ENCODE measurements around the gene TMEM80.
"Not testable (repeated sequence)": the region's sequence is repeated elsewhere in the genome, so short reads cannot be mapped to it uniquely, and the experiment has no call there.

The TMEM80 gene

DNA sequence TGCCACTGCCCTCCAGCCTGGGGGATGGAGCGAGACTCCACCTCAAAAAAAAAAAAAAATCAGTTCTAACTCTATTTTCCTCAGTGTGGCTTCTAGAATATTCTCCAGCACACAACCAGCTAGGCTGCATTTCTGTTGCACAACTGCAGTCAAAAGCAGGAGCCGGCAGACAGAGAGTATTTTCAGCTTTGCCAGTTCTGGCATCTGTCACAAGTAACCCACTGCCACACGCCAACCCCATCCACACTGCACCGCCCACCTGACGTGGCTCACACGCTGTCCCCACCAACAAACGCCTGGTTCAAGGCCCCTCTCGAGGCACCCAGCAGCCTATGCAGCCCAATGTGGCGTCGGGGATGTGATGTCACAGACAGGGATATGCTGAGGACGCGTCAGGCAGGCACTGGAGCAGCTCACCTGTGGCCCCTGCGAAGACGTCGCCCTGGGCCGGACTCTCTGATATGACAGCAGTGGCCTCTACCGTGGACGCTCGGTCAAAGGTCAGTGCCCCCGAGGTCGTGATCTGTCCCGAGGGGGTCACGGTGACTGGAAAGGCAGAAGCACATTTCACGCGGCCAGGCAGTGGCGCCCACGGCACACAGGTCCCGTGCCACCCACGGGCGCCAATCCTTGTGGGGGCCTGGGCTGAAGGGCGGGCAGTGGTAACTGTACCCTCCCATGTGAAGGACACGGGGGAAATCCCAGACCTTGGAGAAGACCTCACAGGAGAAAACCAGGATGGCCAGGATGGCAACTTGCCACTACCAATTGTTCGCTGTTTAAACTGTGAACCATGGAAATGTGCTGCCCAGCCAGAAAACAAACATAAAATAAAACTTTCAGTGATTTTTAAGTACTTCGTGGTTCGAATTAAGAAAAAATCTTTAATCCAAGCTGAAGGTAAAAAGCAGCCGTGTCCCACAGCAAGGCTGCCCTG lies 16.1 kb upstream of the TMEM80 start:
- DNase-seq (ENCODE audit: low read depth): no peak

DNA sequence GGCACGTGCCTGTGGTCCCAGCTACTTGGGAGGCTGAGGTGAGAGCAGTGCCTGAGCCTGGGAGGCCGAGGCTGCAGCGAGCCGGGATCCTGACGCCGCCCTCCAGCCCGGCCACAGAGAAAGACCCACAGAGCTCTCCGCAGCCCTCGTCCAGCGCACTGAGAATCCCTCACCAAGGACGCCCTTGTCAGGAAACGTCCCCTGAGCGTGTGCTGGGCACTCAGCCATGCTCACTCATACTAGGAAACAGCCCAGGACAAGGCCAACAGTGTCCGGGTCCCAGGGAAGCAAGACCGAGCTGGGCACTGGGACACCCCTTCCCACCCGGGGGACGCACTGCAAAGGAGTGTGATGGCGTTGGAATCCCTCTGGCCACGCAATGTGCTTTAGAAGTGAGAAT lies 15.1 kb upstream of the TMEM80 start:
- DNase-seq (ENCODE audit: low read depth): no peak

DNA sequence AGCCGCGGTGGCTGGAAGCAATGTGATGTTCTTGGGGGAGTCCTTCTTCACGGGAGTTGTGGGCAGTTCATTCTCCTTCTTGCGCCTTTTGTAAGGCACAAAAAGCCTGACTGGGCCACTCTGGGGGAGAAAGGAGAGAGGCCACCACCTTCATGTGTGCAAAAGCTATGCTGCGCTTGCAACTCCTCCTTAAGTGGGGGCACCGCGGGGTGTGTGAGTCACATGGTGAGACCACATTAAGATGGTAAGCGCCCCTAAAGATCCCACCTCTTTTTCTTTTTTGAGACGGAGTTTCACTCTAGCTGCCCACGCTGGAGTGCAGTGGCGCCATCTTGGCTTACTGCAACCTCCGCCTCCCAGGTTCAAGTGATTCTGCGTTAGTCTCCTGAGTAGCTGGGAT lies 14.6 kb upstream of the TMEM80 start:
- DNase-seq (ENCODE audit: low read depth): no peak

GRCh38 chr11:686451-687243 lies 9.0 kb upstream of the TMEM80 start:
- DNase-seq (ENCODE audit: low read depth): no peak

GRCh38 chr11:687751-688150 lies 7.9 kb upstream of the TMEM80 start:
- DNase-seq (ENCODE audit: low read depth): no peak

GRCh38 chr11:688681-689080 lies 6.9 kb upstream of the TMEM80 start:
- no peak for DNase-seq (ENCODE audit: low read depth)

- DNase-seq (ENCODE audit: low read depth): no peak
Measured at GRCh38 chr11:689625-690024, 6.0 kb upstream of the TMEM80 start.

DNA sequence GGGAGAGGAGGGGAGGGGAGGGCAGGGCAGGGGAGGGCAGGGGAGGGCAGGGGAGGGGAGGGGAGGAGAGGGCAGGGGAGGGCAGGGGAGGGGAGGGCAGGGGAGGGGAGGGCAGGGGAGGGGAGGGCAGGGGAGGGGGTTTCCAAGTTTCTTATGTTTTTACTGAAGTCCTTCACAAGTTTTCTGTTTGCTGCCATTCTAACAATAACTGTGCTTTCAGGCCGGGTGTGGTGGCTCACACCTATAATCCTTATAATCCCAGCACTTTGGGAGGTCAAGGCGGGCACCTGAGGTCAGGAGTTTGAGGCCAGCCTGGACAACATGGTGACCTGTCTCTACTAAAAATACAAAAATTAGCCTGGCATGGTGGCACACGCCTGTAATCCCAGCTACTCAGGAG lies 5.4 kb upstream of the TMEM80 start:
- DNase-seq (ENCODE audit: low read depth): not testable (repeated sequence)

- no peak for DNase-seq (ENCODE audit: low read depth)
Measured at GRCh38 chr11:690738-691633, 4.6 kb upstream of the TMEM80 start.

DNA sequence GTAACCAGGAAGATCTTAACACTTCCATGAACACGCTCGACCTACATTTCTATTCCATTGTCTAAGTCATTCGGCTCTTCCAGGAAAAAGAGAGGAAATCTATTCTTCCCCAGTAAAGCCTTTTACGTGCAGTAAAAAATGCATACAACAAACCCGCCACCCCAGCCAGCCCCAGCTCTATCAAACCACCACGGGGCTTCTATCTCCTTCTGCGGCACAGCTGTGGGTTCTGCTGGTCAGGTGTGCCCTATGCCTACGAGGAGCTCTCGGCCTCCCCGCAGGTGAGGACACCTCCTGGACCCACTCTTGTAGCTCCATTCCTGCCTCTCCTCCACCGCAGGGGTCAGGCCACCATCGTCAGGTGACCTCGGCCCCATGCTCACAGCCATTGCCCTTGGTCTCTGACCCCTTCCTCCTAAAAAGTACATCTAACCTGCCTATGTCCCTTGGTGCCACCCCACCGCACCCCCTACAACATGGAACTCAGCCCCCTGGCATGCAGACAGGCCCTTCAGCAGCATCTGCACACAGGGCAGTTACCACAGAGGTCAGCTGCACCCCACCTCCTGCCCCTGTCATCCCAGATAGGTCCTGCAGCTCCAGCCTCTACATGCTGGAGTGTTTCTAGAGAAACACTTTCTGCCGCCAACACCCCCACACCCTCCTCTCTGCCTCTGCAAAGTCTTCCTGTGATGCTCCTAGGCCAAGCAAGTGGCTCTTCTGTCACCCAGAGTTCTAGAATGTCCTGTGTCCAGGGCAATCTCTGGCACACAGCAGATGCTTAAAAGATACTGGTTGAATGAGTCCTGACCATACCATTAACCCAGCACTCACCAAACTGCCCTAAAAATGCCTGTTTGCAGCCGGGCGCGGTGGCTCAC lies 3.7 kb upstream of the TMEM80 start:
- DNase-seq (ENCODE audit: low read depth): no peak

DNA sequence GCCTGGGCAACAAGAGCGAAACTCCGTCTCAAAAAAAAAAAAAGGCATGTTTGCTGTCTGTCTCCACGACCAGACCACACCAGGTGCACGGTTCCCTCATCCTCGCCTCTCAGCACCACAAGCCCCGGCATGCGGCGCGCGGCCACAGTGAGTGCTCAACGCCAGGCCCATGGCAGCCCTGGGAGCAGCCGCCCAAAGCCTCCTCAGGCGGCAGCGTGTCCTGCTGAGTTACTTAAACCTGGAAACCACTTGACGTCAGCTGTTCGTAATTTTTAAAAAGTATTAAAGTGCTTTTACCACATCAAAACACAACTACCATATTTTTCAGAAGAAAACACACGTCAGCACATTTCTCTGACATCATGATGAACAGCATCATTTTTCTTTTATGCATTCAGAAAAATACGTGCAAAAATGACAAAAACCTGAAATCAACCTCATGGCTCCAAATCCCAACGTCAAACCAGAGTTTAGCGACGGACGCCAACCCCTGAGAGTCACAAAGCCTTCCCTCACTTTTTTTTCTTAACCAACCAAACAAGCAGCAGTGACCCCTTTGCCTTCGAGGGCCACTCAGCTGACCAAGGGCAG lies 2.7 kb upstream of the TMEM80 start:
- no peak for DNase-seq (ENCODE audit: low read depth)

- no peak for DNase-seq (ENCODE audit: low read depth)
Measured at GRCh38 chr11:693415-693831, 2.2 kb upstream of the TMEM80 start.

DNA sequence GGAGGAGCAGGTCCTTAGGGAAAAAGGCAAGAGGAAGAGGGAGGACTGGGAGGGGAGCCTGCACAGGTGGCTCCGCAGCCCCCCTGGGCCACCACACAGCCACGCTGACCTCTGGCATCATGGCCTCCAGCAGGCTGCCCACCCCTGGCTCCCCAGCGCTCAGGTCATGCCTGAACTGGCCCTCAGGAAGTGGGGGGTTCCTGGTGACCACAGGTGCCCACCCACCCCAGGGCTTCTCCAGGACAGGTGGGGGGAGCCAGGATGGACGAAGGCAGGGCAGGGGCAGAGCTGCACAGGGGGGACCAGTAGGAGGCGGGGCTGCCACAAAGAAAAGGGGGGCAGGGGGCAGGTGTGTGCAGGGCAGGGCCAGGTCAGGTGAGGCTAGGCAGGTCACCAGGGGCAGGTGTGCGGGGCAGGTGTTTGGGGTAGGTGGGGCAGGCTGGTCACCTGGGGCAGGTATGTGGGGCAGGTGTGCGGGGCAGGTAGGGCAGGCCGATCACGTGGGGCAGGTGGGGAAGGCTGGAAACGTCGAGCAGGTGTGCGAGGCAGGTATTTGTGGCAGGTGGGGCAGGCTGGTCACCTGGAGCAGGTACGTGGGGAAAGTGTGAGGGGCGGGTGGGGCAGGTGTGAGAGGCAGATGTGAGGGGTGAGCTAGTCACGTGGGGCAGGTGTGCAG lies 1.6 kb upstream of the TMEM80 start:
- no peak for DNase-seq (ENCODE audit: low read depth)

DNA sequence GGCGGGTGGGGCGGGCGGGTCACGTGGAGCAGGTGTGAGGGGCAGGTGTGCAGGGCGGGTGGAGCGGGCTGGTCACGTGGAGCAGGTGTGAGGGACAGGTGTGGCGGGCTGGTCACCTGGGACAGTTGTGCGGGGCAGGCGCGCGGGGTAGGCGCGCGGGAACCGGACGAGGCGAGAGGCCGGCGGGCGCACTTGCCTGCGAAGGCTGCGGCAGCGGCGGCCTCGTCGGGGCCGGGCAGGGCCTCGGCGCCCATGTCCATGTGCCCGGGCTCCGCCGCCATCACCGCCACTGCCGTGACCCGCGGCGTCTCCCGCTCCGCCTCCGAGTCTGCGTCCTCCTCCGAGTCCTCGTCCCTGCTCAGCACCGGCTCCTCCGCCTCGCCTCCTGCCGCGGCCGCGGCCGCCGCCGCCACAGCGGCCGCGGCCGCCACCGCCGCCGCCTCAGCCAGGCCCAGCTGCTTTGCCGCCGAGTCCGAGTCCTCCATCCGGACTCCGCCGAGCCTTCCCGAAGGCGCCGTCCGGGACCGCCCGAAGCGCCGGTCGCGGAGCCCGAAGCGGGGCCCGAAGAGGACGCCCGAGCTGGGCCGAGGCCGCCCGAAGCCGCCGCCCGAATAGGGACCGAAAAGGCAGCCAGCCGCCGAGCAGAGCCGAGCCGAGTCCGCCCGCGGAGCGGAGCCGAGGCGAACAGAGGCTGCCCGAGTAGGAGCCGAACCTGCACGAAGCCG lies 891 bp upstream of the TMEM80 start, which contains the start of gene DEAF1:
Gene DEAF1 (minus strand): TSS at position 660 of the 725 bp plus-strand sequence. CDS start 175 bp downstream, at position 485.
- DNase-seq (ENCODE audit: low read depth): peak; percentile 96

DNA sequence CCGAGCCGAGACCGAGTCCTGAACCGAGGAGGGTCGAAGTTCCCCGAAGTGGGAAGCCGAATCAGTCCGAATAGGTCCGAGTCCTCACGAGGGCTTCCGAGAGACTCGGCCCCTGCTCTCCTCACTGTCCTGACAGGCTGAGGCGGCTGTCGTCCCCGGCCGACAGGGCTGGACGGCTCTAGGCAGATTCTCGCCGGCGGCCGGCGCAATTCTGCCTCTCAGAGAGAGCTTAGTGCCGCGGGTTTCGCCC lies 403 bp upstream of the TMEM80 start:
- no peak for DNase-seq (ENCODE audit: low read depth)

DNA sequence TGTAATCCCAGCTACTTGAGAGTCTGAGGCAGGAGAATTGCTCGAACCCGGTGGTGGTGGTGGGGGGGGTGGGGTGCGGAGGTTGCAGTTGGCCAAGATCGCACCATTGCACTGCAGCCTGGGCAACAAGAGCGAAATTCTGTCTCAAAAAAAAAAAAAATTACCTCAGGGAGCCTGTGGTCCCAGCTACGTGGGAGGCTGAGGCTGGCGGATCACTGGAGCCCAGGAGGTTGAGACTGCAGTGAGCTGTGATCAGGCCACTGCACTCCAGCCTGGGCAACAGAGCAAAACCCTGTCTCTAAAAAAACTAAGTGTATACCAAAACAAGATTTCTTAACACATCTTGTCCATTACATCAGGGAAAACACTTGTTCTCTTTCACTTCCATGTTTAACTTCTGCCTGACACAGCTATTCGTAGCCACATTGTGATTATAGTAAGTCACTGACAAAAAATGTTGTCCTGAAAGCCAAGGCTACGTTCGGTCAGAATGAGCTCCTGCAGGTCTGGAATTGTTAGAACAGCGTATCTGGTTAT lies 1.4 kb downstream of the TMEM80 start:
- DNase-seq (ENCODE audit: low read depth): no peak

- no peak for DNase-seq (ENCODE audit: low read depth)
Measured at GRCh38 chr11:697811-698311, 2.2 kb downstream of the TMEM80 start.

- no peak for DNase-seq (ENCODE audit: low read depth)
Measured at GRCh38 chr11:698493-699115, 3.0 kb downstream of the TMEM80 start.

DNA sequence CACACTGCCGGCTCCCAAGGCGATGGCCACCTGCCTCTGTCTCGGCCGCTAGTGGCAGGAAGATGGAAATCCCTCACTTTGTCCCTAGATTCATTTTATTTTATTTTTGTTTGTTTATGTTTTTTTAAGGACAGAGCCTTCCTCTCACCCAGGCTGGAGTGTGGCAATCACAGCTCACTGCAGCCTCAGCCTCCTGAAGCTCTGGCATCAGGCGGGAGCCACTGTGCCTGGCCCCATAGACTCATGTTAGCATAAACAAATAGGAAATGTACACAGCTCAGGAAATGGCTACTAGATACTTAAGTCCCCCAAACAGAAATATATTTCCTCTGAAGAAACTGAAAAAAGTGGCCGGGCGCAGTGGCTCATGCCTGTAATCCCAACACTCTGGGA lies 3.5 kb downstream of the TMEM80 start:
- no peak for DNase-seq (ENCODE audit: low read depth)
